HCT116 (cell line): ENCODE results near the gene TIMD4. TPM values are rescaled to one million over a fixed set of nuclear protein-coding genes. Genes with fewer than 3 reads are reported as not detected.

ENCODE experiments used
- ATAC-seq: fragments of 200-7000 bp; cut with Tn5 transposase; 2 replicates; pipeline ENCODE4 v1.9.1; 2020; ENCODE audit warnings: mild to moderate bottlenecking, moderate library complexity
- BruUV-seq: library from RNA; stranded (reverse); fragments of 400-500 nt; replicated peaks from 2 replicates; lab custom pipeline; 2021; lab: Mats Ljungman, UMichigan
- CTCF ChIA-PET: fragments of 300-600 bp; sonication (Branson Sonifier 250); formaldehyde crosslinking; loops from one replicate; lab custom pipeline; 2021; ENCODE audit warnings: antibody characterized with exemption; lab: Charles Lee
- POLR2A ChIA-PET: fragments of 300-600, 350-600 bp; sonication (Branson Sonifier 250); formaldehyde crosslinking; loops from one replicate; lab custom pipeline; 2021; ENCODE audit warnings: antibody characterized with exemption; lab: Charles Lee
- RAD21 ChIA-PET, 2 experiments: fragments of 300-600 bp; sonication (Branson Sonifier 250); formaldehyde crosslinking; loops; one replicate each; lab custom pipeline; 2023; ENCODE audit warnings: low total read pairs in 2 of 2; ENCODE audit not compliant: uncharacterized antibody in 2 of 2, unreplicated experiment in 2 of 2, low non-redundant PET in 1 of 2; lab: Charles Lee
- DNase-seq: peaks from one replicate; pipeline ENCODE4 v3.0.0-alpha.2; 2010; ENCODE audit warnings: low read depth, low spot score
- H2AFZ ChIP-seq: fragments of 200-600 bp; shearing (Covaris generic), sonication (generic); 2 replicates; pipeline ENCODE4 v1.6.1; 2017; ENCODE audit warnings: low read depth, mixed run types, mixed read lengths, antibody characterized with exemption, low read length; ENCODE audit not compliant: poor library complexity, severe bottlenecking
- H3K27ac ChIP-seq: 2 replicates; pipeline ENCODE4 v1.5.1; 2012; ENCODE audit warnings: low read depth, low read length
- H3K27me3 ChIP-seq: fragments of 200-600 bp; sonication (generic); 2 replicates; pipeline ENCODE4 v1.6.1; 2016; ENCODE audit warnings: mixed run types, low read length, mixed read lengths; ENCODE audit not compliant: insufficient read depth
- H3K36me3 ChIP-seq, 2 experiments: fragments of 200-500 bp in 1 of 2; fragments of 200-600 bp in 1 of 2; sonication (Bioruptor generic) in 1 of 2; sonication (generic) in 1 of 2; 2 replicates each; pipeline versions ENCODE4 v1.5.1 to v1.6.1; 2014 to 2016; ENCODE audit warnings: low read length in 2 of 2, inconsistent platforms in 1 of 2, mixed read lengths in 1 of 2, mixed run types in 1 of 2; ENCODE audit not compliant: insufficient read depth in 2 of 2, control insufficient read depth in 1 of 2
- H3K4me1 ChIP-seq, 2 experiments: fragments of 200-600 bp in 1 of 2; sonication (generic) in 1 of 2; 2 replicates each; pipeline versions ENCODE4 v1.5.1 to v1.6.1; 2012 to 2017; ENCODE audit warnings: low read length in 2 of 2, inconsistent platforms in 1 of 2, mild to moderate bottlenecking in 1 of 2, mixed read lengths in 1 of 2, mixed run types in 1 of 2, moderate library complexity in 1 of 2; ENCODE audit not compliant: insufficient read depth in 2 of 2, control insufficient read depth in 1 of 2
- H3K4me2 ChIP-seq: fragments of 200-600 bp; sonication (generic); 2 replicates; pipeline ENCODE4 v1.6.1; 2017; ENCODE audit warnings: mixed run types, low read length, mixed read lengths
- H3K4me3 ChIP-seq, 2 experiments: fragments of 200-600 bp in 1 of 2; sonication (generic) in 1 of 2; replicated peaks in 1 of 2; 2 replicates each; pipeline ENCODE4 v1.5.1; 2011 to 2016; ENCODE audit warnings: low read length in 2 of 2, control low read depth in 1 of 2, low read depth in 1 of 2, mild to moderate bottlenecking in 1 of 2, mixed read lengths in 1 of 2, mixed run types in 1 of 2
- H3K79me2 ChIP-seq: fragments of 200-600 bp; sonication (generic); 2 replicates; pipeline ENCODE4 v1.6.1; 2017; ENCODE audit warnings: mild to moderate bottlenecking, mixed run types, low read length, moderate library complexity, mixed read lengths; ENCODE audit not compliant: insufficient read depth
- H3K9ac ChIP-seq: fragments of 200-600 bp; sonication (generic); 2 replicates; pipeline ENCODE4 v1.6.1; 2016; ENCODE audit warnings: low read length, mixed read lengths
- H3K9me2 ChIP-seq: fragments of 200-600 bp; sonication (generic), shearing (Covaris generic); 2 replicates; pipeline ENCODE4 v1.6.1; 2017; ENCODE audit warnings: mixed run types, mild to moderate bottlenecking, moderate library complexity; ENCODE audit not compliant: insufficient read depth
- H3K9me3 ChIP-seq, 2 experiments: fragments of 200-500 bp in 1 of 2; fragments of 200-600 bp in 1 of 2; sonication (Bioruptor generic) in 1 of 2; sonication (generic) in 1 of 2; 2 replicates each; pipeline ENCODE4 v1.6.1; 2014 to 2017; ENCODE audit warnings: low read length in 2 of 2, mixed read lengths in 2 of 2, inconsistent platforms in 1 of 2, low read depth in 1 of 2, mild to moderate bottlenecking in 1 of 2, mixed run types in 1 of 2, moderate library complexity in 1 of 2; ENCODE audit not compliant: control insufficient read depth in 1 of 2, insufficient read depth in 1 of 2
- H4K20me1 ChIP-seq: fragments of 200-600 bp; sonication (generic), shearing (Covaris generic); 2 replicates; pipeline ENCODE4 v1.6.1; 2017; ENCODE audit warnings: mixed run types, mild to moderate bottlenecking, moderate library complexity; ENCODE audit not compliant: insufficient read depth
- CBX3 ChIP-seq: IDR thresholded peaks from 2 replicates; pipeline ENCODE4 v1.6.1; 2012; ENCODE audit warnings: low read depth
- CEBPB ChIP-seq: IDR thresholded peaks from 2 replicates; pipeline ENCODE4 v1.6.1; 2012; ENCODE audit warnings: low read depth
- CTCF ChIP-seq, 3 experiments: fragments of 200-600 bp in 1 of 3; sonication (generic) in 1 of 3; IDR thresholded peaks in 2 of 3; conservative IDR thresholded peaks in 1 of 3; 2 replicates each; pipeline ENCODE4 v1.5.1; 2012 to 2017; ENCODE audit warnings: low read depth in 2 of 3, low read length in 2 of 3, antibody characterized with exemption in 1 of 3, borderline replicate concordance in 1 of 3, control low read depth in 1 of 3, mild to moderate bottlenecking in 1 of 3, mixed read lengths in 1 of 3, mixed run types in 1 of 3, moderate library complexity in 1 of 3; ENCODE audit not compliant: insufficient read depth in 1 of 3
- ELF1 ChIP-seq: IDR thresholded peaks from 2 replicates; pipeline ENCODE4 v1.6.1; 2012; ENCODE audit warnings: low read depth, borderline replicate concordance
- MAX ChIP-seq: IDR thresholded peaks from 2 replicates; pipeline ENCODE4 v1.6.1; 2012
- POLR2A ChIP-seq: IDR thresholded peaks from 2 replicates; pipeline ENCODE4 v1.7.0; 2011; ENCODE audit warnings: borderline replicate concordance; ENCODE audit not compliant: insufficient read depth, insufficient read length; ENCODE audit errors: extremely low read depth
- POLR2AphosphoS5 ChIP-seq: IDR thresholded peaks from 2 replicates; pipeline ENCODE4 v1.6.1; 2011; ENCODE audit warnings: mild to moderate bottlenecking, low read depth, low read length, moderate library complexity
- ZFX ChIP-seq: fragments of 450-650 bp; IDR thresholded peaks from 2 replicates; pipeline ENCODE4 v1.6.1; 2017
- ZNF274 ChIP-seq: fragments of 200-500 bp; sonication (Bioruptor generic); IDR thresholded peaks from 2 replicates; pipeline ENCODE4 v1.6.1; 2014; ENCODE audit warnings: mild to moderate bottlenecking, low read depth, low read length, inconsistent platforms
- intact Hi-C: fragments of 100-400 bp; cut with micrococcal nuclease; formaldehyde crosslinking; loops from 2 replicates; pipeline ENCODE4 v1.10.0; 2022
- total RNA-seq: library from RNA; stranded (reverse); gene quantifications from one replicate; pipeline ENCODE4 v1.2.1, GENCODE V29; 2021; ENCODE audit not compliant: unreplicated experiment
- TF ChIP-seq, protein P1 (sequence below): IDR thresholded peaks from 2 replicates; pipeline ENCODE4 v1.6.1; 2011; ENCODE audit warnings: mild to moderate bottlenecking, low read length, moderate library complexity; ENCODE audit not compliant: insufficient replicate concordance; ENCODE audit errors: extremely low read depth

Gene TIMD4
- total RNA-seq, 1 experiment from 2014 or later = not detected

- Histone ChIP-seq H2AFZ (no peak overlapping the region), H3K27ac (no peak overlapping the region), H3K9ac (no peak overlapping the region), H3K27me3 (peaks cover 14% of the 10 kb centered on the region), H4K20me1 (no peaks in the 10 kb centered on the region), H3K4me2 (no peak overlapping the region), H3K79me2 (no peaks in the 10 kb centered on the region), H3K4me3 (no peak overlapping the region), H3K36me3 (no peaks in the 10 kb centered on the region), H3K9me2 (no peaks in the 10 kb centered on the region), H3K4me1 (peaks cover 2 to 4% of the 10 kb centered on the region in 2 experiments; a peak in 2 of 4 replicates), H3K9me3 (no peaks in the 10 kb centered on the region)
- RAD21 ChIA-PET = no interaction called here
- DNase-seq (no peak), ATAC-seq (no peak)
- TF ChIP-seq ZFX = no peak
- no peak for TF ChIP-seq CBX3
- no peak for TF ChIP-seq POLR2AphosphoS5
- no peak for TF ChIP-seq MAX
- TF ChIP-seq CEBPB = no peak
- TF ChIP-seq, protein P1, sequence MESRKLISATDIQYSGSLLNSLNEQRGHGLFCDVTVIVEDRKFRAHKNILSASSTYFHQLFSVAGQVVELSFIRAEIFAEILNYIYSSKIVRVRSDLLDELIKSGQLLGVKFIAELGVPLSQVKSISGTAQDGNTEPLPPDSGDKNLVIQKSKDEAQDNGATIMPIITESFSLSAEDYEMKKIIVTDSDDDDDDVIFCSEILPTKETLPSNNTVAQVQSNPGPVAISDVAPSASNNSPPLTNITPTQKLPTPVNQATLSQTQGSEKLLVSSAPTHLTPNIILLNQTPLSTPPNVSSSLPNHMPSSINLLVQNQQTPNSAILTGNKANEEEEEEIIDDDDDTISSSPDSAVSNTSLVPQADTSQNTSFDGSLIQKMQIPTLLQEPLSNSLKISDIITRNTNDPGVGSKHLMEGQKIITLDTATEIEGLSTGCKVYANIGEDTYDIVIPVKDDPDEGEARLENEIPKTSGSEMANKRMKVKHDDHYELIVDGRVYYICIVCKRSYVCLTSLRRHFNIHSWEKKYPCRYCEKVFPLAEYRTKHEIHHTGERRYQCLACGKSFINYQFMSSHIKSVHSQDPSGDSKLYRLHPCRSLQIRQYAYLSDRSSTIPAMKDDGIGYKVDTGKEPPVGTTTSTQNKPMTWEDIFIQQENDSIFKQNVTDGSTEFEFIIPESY = no peak
- no peak for TF ChIP-seq ELF1
- TF ChIP-seq ZNF274 = no peak
- TF ChIP-seq CTCF (IDR thresholded peaks at IDR 0.05 in 2 of 3, conservative IDR thresholded peaks at IDR 0.05 in 1 of 3; ENCODE audit: borderline replicate concordance in 1 of 3, insufficient read depth in 1 of 3, low read depth in 2 of 3, low read length in 2 of 3) = no peak
- TF ChIP-seq POLR2A = no peak
- intact Hi-C loops = no loop called here
- POLR2A ChIA-PET = no interaction called here
- CTCF ChIA-PET = no interaction called here
- BruUV-seq = no TSS peak
These were observed 9.0 kb upstream of the TIMD4 start for GRCh38 chr5:156971848-156972525.
